B cell (primary cell): ENCODE results near the gene GPT2. TPM values are rescaled to one million over a fixed set of nuclear protein-coding genes. Genes with fewer than 3 reads are reported as not detected.

Experiments used
- ATAC-seq: fragments of 200-7000 bp; cut with Tn5 transposase; one replicate; pipeline ENCODE4 v1.10.0; 2021; ENCODE audit warnings: low read depth, mild to moderate bottlenecking, moderate number of reproducible peaks, moderate library complexity
- CTCF ChIA-PET: fragments of 350-600 bp; sonication (Branson Sonifier 250); formaldehyde crosslinking; loops from one replicate; lab custom pipeline; 2021; ENCODE audit warnings: antibody characterized with exemption, inconsistent platforms; lab: Charles Lee
- POLR2A ChIA-PET: fragments of 350-600 bp; sonication (Branson Sonifier 250); formaldehyde crosslinking; loops from one replicate; lab custom pipeline; 2021; ENCODE audit warnings: antibody characterized with exemption; lab: Charles Lee
- DNase-seq: peaks from one replicate; pipeline ENCODE4 v3.0.0; 2013
- H2AFZ ChIP-seq: 2 replicates; pipeline ENCODE4 v1.6.1; 2012; ENCODE audit warnings: mild to moderate bottlenecking, low read depth, low read length; ENCODE audit not compliant: insufficient read depth, poor library complexity, severe bottlenecking
- H3K27ac ChIP-seq, 2 donors: 1 replicate in 1 of 2; 2 replicates in 1 of 2; pipeline ENCODE4 v1.5.1; 2012 to 2013; ENCODE audit warnings: low read length in 2 of 2, mild to moderate bottlenecking in 2 of 2, moderate library complexity in 1 of 2
- H3K27me3 ChIP-seq, 4 experiments: fragments of 200-600 bp in 1 of 4; sonication (generic) in 1 of 4; replicated peaks in 1 of 4; 1 replicate in 2 of 4; 2 replicates in 2 of 4; pipeline versions ENCODE4 v1.6.1 to v1.7.0; 2013 to 2016; ENCODE audit warnings: low read length in 3 of 4, mild to moderate bottlenecking in 2 of 4, mixed read lengths in 1 of 4, moderate library complexity in 1 of 4; ENCODE audit not compliant: insufficient read depth in 4 of 4, control insufficient read depth in 3 of 4; ENCODE audit errors: control extremely low read depth in 1 of 4
- H3K36me3 ChIP-seq, 2 experiments: replicated peaks in 1 of 2; 1 replicate in 1 of 2; 2 replicates in 1 of 2; pipeline versions ENCODE4 v1.6.1 to v1.7.1; 2013; ENCODE audit warnings: low read length in 1 of 2; ENCODE audit not compliant: insufficient read depth in 2 of 2, control insufficient read depth in 1 of 2; ENCODE audit errors: control extremely low read depth in 1 of 2, extremely low read depth in 1 of 2
- H3K4me1 ChIP-seq, 2 donors: fragments of 200-600 bp in 1 of 2; sonication (generic) in 1 of 2; 1 replicate in 1 of 2; 2 replicates in 1 of 2; pipeline versions ENCODE4 v1.5.1 to v1.6.1; 2013 to 2017; ENCODE audit warnings: low read length in 2 of 2; ENCODE audit not compliant: control insufficient read depth in 2 of 2, insufficient read depth in 2 of 2
- H3K4me2 ChIP-seq: replicated peaks from 2 replicates; pipeline ENCODE3; 2012; ENCODE audit warnings: mild to moderate bottlenecking, low read depth, low read length; ENCODE audit not compliant: poor library complexity, severe bottlenecking
- H3K4me3 ChIP-seq, 5 experiments: fragments of 200-600 bp in 1 of 5; sonication (generic) in 1 of 5; 1 replicate in 3 of 5; 2 replicates in 2 of 5; pipeline versions ENCODE4 v1.5.1 to v1.7.0; 2011 to 2016; ENCODE audit warnings: low read length in 4 of 5, mild to moderate bottlenecking in 4 of 5, low read depth in 2 of 5, control low read depth in 1 of 5, moderate library complexity in 1 of 5; ENCODE audit not compliant: insufficient read depth in 1 of 5; ENCODE audit errors: control extremely low read depth in 1 of 5, extremely low read depth in 1 of 5
- H3K79me2 ChIP-seq: fragments of 200-600 bp; sonication (generic); one replicate; pipeline ENCODE4 v1.6.0; 2016; ENCODE audit warnings: low read length; ENCODE audit not compliant: control insufficient read depth, insufficient read depth
- H3K9ac ChIP-seq: fragments of 200-600 bp; sonication (generic); 2 replicates; pipeline ENCODE4 v1.6.1; 2017; ENCODE audit warnings: mild to moderate bottlenecking, low read length, moderate library complexity
- H3K9me3 ChIP-seq, 3 donors: one replicate each; pipeline versions ENCODE4 v1.6.1 to v1.7.1; 2013; ENCODE audit warnings: low read length in 2 of 3; ENCODE audit not compliant: control insufficient read depth in 2 of 3, insufficient read depth in 1 of 3; ENCODE audit errors: control extremely low read depth in 1 of 3
- H4K20me1 ChIP-seq: 2 replicates; pipeline ENCODE4 v1.6.0; 2012; ENCODE audit warnings: mild to moderate bottlenecking, low read length; ENCODE audit not compliant: insufficient read depth, control insufficient read depth, poor library complexity, severe bottlenecking
- H3K27ac Mint-ChIP-seq: one replicate; pipeline ENCODE4 v1.8.0; 2021; ENCODE audit warnings: mixed read lengths
- H3K27me3 Mint-ChIP-seq: one replicate; pipeline ENCODE4 v1.8.0; 2021; ENCODE audit warnings: mixed read lengths
- H3K4me1 Mint-ChIP-seq: one replicate; pipeline ENCODE4 v1.8.0; 2021; ENCODE audit warnings: mixed read lengths
- H3K4me3 Mint-ChIP-seq: one replicate; pipeline ENCODE4 v1.8.0; 2021; ENCODE audit warnings: mixed read lengths
- H3K9me3 Mint-ChIP-seq: one replicate; pipeline ENCODE4 v1.8.0; 2022; ENCODE audit warnings: mixed read lengths; ENCODE audit not compliant: insufficient read depth
- EZH2 ChIP-seq: IDR thresholded peaks from 2 replicates; pipeline ENCODE4 v1.6.1; 2012; ENCODE audit warnings: borderline replicate concordance, low read depth, mild to moderate bottlenecking, moderate library complexity, low read length; ENCODE audit not compliant: insufficient read depth, poor library complexity, severe bottlenecking
- WGBS: methylation state at CpG from one replicate; pipeline ENCODE4 v1.1.5; 2013; ENCODE audit warnings: missing lambda C conversion rate; ENCODE audit not compliant: insufficient coverage; 5-methylcytosine and 5-hydroxymethylcytosine counted together
- intact Hi-C: fragments of 100-400 bp; cut with micrococcal nuclease; formaldehyde crosslinking; loops from one replicate; pipeline ENCODE4 v1.10.0; 2022
- polyA plus RNA-seq: library from polyadenylated mRNA; depleted of rRNA; stranded (reverse); fragments of >200 nt; gene quantifications from 2 replicates; pipeline ENCODE4 v1.2.3, GENCODE V29; 2012
- total RNA-seq, 2 donors: library from RNA; stranded (reverse); fragments of 120-200 nt in 1 of 2; gene quantifications; 1 replicate in 1 of 2; 2 replicates in 1 of 2; pipeline versions ENCODE4 v1.2.3 to v1.2.4, GENCODE V29; 2013 to 2022
- TF ChIP-seq, protein P1 (sequence below): fragments of 200-600 bp; IDR thresholded peaks from one replicate; pipeline ENCODE4 v1.8.0; 2022; ENCODE audit warnings: antibody characterized with exemption, mild to moderate bottlenecking

GPT2 gene
- total and polyA plus RNA-seq, 2 donors (not counting 1 experiment from before 2014, with no cell fraction given) = 6.8 to 9.9 TPM

DNA sequence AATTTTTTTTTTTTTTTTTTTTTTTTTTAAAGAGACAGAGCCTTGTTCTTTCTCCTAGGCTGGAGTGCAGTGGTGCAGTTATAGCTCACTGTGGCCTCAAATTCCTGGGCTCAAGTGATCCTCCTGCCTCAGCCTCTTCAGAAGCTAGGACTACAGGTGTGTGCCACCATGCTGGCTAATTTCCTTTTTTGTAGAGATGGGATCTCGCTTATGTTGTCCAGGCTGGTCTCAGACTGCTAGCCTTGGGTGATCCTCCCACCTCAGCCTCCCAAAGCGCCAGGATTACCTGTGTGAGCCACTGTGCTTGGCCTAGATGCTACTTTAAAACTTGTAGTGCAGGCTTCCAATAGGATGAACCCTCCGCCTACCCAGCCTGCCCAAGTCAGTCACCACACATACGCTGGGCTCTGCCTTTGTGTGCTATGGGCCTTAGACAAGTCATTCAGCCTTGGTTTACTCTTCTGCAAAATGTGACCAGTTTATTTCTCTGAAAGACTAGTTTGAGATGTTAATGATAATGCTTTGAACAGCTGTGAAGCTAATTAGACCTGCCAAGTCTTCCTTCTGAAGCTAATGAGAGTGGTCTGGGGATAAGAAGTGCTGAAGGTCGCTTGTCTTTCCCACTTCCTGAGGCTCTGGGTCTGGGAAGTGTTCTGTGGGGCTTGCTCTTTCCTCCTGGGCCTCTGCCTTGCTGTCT lies 5.2 kb downstream of the GPT2 start:
- 90% methylated on average over 5 of the region's 5 CpGs for WGBS
- DNase-seq = no peak
- Mint-ChIP-seq H3K27me3 (no peaks in the 10 kb centered on the region), H3K4me1 (peaks cover 10% of the 10 kb centered on the region), H3K27ac (peak overlapping the region; percentile 32), H3K9me3 (no peaks in the 10 kb centered on the region), H3K4me3 (no peak overlapping the region)
- ChIA-PET CTCF (interaction anchor here (0.7 to 2.3 kb wide), 6 partner anchors 17 to 1476 kb away, joined by 3 to 8 read pairs (median 4); no protein-coding TSS in a partner anchor), POLR2A (interaction anchor here (0.6 kb wide), 1 partner anchor 17 kb away, joined by 3 read pairs; no protein-coding TSS in a partner anchor)
- Histone ChIP-seq H3K4me3 (no peak overlapping the region), H3K9me3 (no peaks in the 10 kb centered on the region), H3K9ac (no peak overlapping the region), H4K20me1 (no peaks in the 10 kb centered on the region), H3K4me2 (no peak overlapping the region), H3K36me3 (no peaks in the 10 kb centered on the region), H3K27ac (no peak overlapping the region), H3K4me1 (peaks cover 5 to 9% of the 10 kb centered on the region in 2 donors), H2AFZ (no peak overlapping the region), H3K27me3 (peaks cover 0 to 5% (median 0%) of the 10 kb centered on the region in 4 experiments), H3K79me2 (no peaks in the 10 kb centered on the region)
- no peak for TF ChIP-seq EZH2
- TF ChIP-seq, protein P1, sequence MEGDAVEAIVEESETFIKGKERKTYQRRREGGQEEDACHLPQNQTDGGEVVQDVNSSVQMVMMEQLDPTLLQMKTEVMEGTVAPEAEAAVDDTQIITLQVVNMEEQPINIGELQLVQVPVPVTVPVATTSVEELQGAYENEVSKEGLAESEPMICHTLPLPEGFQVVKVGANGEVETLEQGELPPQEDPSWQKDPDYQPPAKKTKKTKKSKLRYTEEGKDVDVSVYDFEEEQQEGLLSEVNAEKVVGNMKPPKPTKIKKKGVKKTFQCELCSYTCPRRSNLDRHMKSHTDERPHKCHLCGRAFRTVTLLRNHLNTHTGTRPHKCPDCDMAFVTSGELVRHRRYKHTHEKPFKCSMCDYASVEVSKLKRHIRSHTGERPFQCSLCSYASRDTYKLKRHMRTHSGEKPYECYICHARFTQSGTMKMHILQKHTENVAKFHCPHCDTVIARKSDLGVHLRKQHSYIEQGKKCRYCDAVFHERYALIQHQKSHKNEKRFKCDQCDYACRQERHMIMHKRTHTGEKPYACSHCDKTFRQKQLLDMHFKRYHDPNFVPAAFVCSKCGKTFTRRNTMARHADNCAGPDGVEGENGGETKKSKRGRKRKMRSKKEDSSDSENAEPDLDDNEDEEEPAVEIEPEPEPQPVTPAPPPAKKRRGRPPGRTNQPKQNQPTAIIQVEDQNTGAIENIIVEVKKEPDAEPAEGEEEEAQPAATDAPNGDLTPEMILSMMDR = no peak
- intact Hi-C loops = no loop called here
- ATAC-seq = no peak

DNA sequence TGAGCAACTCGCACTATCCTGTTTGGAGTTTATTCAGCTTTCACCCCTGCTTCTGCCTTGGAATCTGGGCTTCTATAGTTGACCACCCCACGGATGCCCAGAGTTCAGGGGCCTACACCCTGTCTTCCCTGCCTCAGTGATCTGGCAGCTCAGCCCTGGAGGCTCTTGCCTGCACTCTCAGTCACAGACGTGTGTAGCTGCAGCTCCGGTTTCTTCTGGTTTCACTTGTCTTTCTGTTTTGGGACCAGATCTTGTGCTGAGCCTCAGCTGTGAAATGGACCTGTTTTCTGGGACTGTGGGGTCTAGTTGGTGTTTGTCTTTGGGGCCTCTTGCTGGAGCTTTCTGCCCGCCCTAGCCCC lies 5.8 kb downstream of the GPT2 start:
- intact Hi-C loops = no loop called here
- no peak overlapping the region for H3K27ac ChIP-seq
- WGBS = 90% methylated on average over 5 of the region's 5 CpGs
- peaks cover 3 to 6% of the 10 kb centered on the region in 2 donors for H3K4me1 ChIP-seq
- ChIA-PET CTCF (interaction anchor here (1.6 to 2.0 kb wide), 2 partner anchors 19 to 36 kb away, joined by 3 to 8 read pairs; no protein-coding TSS in a partner anchor), POLR2A (interaction anchor here (0.6 kb wide), 1 partner anchor 18 kb away, joined by 3 read pairs; no protein-coding TSS in a partner anchor)
- H3K27me3 ChIP-seq = peaks cover 0 to 5% (median 0%) of the 10 kb centered on the region in 4 experiments
- no peak overlapping the region for H3K9ac ChIP-seq
- no peak overlapping the region for H3K4me3 Mint-ChIP-seq
- H3K27me3 Mint-ChIP-seq = no peaks in the 10 kb centered on the region
- DNase-seq (no peak), ATAC-seq (peak; percentile 17)
- H3K9me3 Mint-ChIP-seq = no peaks in the 10 kb centered on the region
- no peaks in the 10 kb centered on the region for H4K20me1 ChIP-seq
- H3K4me1 Mint-ChIP-seq = peaks cover 10% of the 10 kb centered on the region
- H3K79me2 ChIP-seq = no peaks in the 10 kb centered on the region
- no peak overlapping the region for H2AFZ ChIP-seq
- TF ChIP-seq EZH2 = no peak
- TF ChIP-seq, protein P1 = no peak
- H3K4me2 ChIP-seq = no peak overlapping the region
- no peak overlapping the region for H3K4me3 ChIP-seq
- H3K36me3 ChIP-seq = no peaks in the 10 kb centered on the region
- H3K9me3 ChIP-seq = no peaks in the 10 kb centered on the region
- H3K27ac Mint-ChIP-seq = peak overlapping the region; percentile 32
